H9 (cell line): ENCODE results near the gene HOXA7. TPM values are rescaled to one million over a fixed set of nuclear protein-coding genes. Genes with fewer than 3 reads are reported as not detected.

Source experiments
- DNase-seq: peaks from one replicate; pipeline ENCODE4 v3.0.0-alpha.2; 2017
- H2AFZ ChIP-seq: one replicate; pipeline ENCODE4 v1.6.1; 2013; ENCODE audit warnings: mild to moderate bottlenecking, low read length, control low read depth, moderate library complexity
- H2AK5ac ChIP-seq: 2 replicates; pipeline ENCODE4 v1.6.1; 2013; ENCODE audit warnings: low read length, control low read depth, mixed read lengths; ENCODE audit not compliant: insufficient read length
- H2BK120ac ChIP-seq: one replicate; pipeline ENCODE4 v1.6.1; 2013; ENCODE audit warnings: low read depth, mild to moderate bottlenecking, low read length, control low read depth, inconsistent platforms; ENCODE audit not compliant: poor library complexity, severe bottlenecking
- H2BK12ac ChIP-seq: 2 replicates; pipeline ENCODE4 v1.6.1; 2013; ENCODE audit warnings: low read length, control low read depth, mixed read lengths, low read depth; ENCODE audit not compliant: insufficient read length
- H2BK15ac ChIP-seq: 2 replicates; pipeline ENCODE4 v1.6.1; 2013; ENCODE audit warnings: low read depth, low read length, control low read depth
- H2BK20ac ChIP-seq: one replicate; pipeline ENCODE4 v1.6.1; 2013; ENCODE audit warnings: low read depth, mild to moderate bottlenecking, low read length, control low read depth, inconsistent platforms; ENCODE audit not compliant: poor library complexity, severe bottlenecking
- H2BK5ac ChIP-seq: 2 replicates; pipeline ENCODE4 v1.6.1; 2013; ENCODE audit warnings: low read length, control low read depth, mixed read lengths; ENCODE audit not compliant: insufficient read length
- H3K14ac ChIP-seq: 2 replicates; pipeline ENCODE4 v1.6.1; 2013; ENCODE audit warnings: low read length, control low read depth; ENCODE audit not compliant: insufficient read depth
- H3K18ac ChIP-seq: 2 replicates; pipeline ENCODE4 v1.6.1; 2013; ENCODE audit warnings: low read depth, mild to moderate bottlenecking, mixed read lengths, low read length, control low read depth; ENCODE audit not compliant: insufficient read length
- H3K23ac ChIP-seq: 2 replicates; pipeline ENCODE4 v1.6.1; 2013; ENCODE audit warnings: low read length, control low read depth, mixed read lengths, low read depth; ENCODE audit not compliant: insufficient read length
- H3K23me2 ChIP-seq: 2 replicates; pipeline ENCODE4 v1.6.1; 2013; ENCODE audit warnings: low read depth, mild to moderate bottlenecking, mixed read lengths, low read length, control low read depth; ENCODE audit not compliant: insufficient read length, poor library complexity, severe bottlenecking
- H3K27ac ChIP-seq: 2 replicates; pipeline ENCODE4 v1.5.1; 2013; ENCODE audit warnings: low read length, control low read depth, mixed read lengths, low read depth; ENCODE audit not compliant: insufficient read length
- H3K27me3 ChIP-seq: 2 replicates; pipeline ENCODE4 v1.6.1; 2013; ENCODE audit warnings: low read length, control low read depth, inconsistent platforms; ENCODE audit not compliant: insufficient read depth
- H3K4ac ChIP-seq: 2 replicates; pipeline ENCODE4 v1.6.1; 2013; ENCODE audit warnings: low read depth, mild to moderate bottlenecking, control low read depth, inconsistent platforms, low read length, moderate library complexity
- H3K4me1 ChIP-seq: 2 replicates; pipeline ENCODE4 v1.6.1; 2013; ENCODE audit warnings: low read length, control low read depth, inconsistent platforms; ENCODE audit not compliant: insufficient read depth
- H3K4me2 ChIP-seq: 2 replicates; pipeline ENCODE4 v1.6.1; 2013; ENCODE audit warnings: low read length, control low read depth, mixed read lengths; ENCODE audit not compliant: insufficient read length, insufficient read depth
- H3K56ac ChIP-seq: 2 replicates; pipeline ENCODE4 v1.6.1; 2013; ENCODE audit warnings: low read depth, mild to moderate bottlenecking, mixed read lengths, low read length, control low read depth; ENCODE audit not compliant: insufficient read length
- H3K79me1 ChIP-seq: 2 replicates; pipeline ENCODE4 v1.6.1; 2013; ENCODE audit warnings: low read depth, mild to moderate bottlenecking, moderate library complexity, low read length, control low read depth, inconsistent platforms; ENCODE audit not compliant: insufficient read depth, poor library complexity, severe bottlenecking
- H3K79me2 ChIP-seq: 2 replicates; pipeline ENCODE4 v1.6.1; 2013; ENCODE audit warnings: low read length, control low read depth, inconsistent platforms; ENCODE audit not compliant: insufficient read depth
- H3K9ac ChIP-seq: 2 replicates; pipeline ENCODE4 v1.6.1; 2013; ENCODE audit warnings: low read length, control low read depth, mixed read lengths; ENCODE audit not compliant: insufficient read length; ENCODE audit errors: extremely low read depth
- H3K9me3 ChIP-seq: one replicate; pipeline ENCODE4 v1.6.1; 2013; ENCODE audit warnings: low read depth, low read length, inconsistent platforms; ENCODE audit not compliant: control insufficient read depth
- H3T11ph ChIP-seq: one replicate; pipeline ENCODE4 v1.6.1; 2013; ENCODE audit warnings: mild to moderate bottlenecking, low read length, control low read depth, inconsistent platforms
- H4K20me1 ChIP-seq: one replicate; pipeline ENCODE4 v1.6.1; 2013; ENCODE audit not compliant: control insufficient read depth, insufficient read length, insufficient read depth
- H4K5ac ChIP-seq: 2 replicates; pipeline ENCODE4 v1.6.1; 2013; ENCODE audit warnings: low read depth, mild to moderate bottlenecking, mixed read lengths, low read length, control low read depth; ENCODE audit not compliant: insufficient read length
- H4K8ac ChIP-seq: replicated peaks from 2 replicates; pipeline ENCODE4 v1.6.1; 2013; ENCODE audit warnings: low read length, control low read depth, mixed read lengths, low read depth; ENCODE audit not compliant: insufficient read length
- H4K91ac ChIP-seq: 2 replicates; pipeline ENCODE4 v1.6.1; 2013; ENCODE audit warnings: low read depth, mild to moderate bottlenecking, moderate library complexity, mixed read lengths, low read length, control low read depth; ENCODE audit not compliant: insufficient read length
- H3K27ac Mint-ChIP-seq, 3 experiments: 2 replicates in 2 of 3; 3 replicates in 1 of 3; pipeline ENCODE4 v1.8.0; 2020 to 2021; ENCODE audit warnings: mixed read lengths in 3 of 3, mild to moderate bottlenecking in 1 of 3, moderate library complexity in 1 of 3
- H3K27me3 Mint-ChIP-seq: 2 replicates; pipeline ENCODE4 v1.8.0; 2021; ENCODE audit warnings: low read depth, mild to moderate bottlenecking, moderate library complexity, mixed read lengths
- H3K36me3 Mint-ChIP-seq, 3 experiments: 2 replicates in 2 of 3; 3 replicates in 1 of 3; pipeline ENCODE4 v1.8.0; 2020 to 2021; ENCODE audit warnings: low read depth in 3 of 3, mixed read lengths in 3 of 3; ENCODE audit not compliant: insufficient read depth in 1 of 3
- H3K4me1 Mint-ChIP-seq, 2 experiments: 2 replicates each; pipeline ENCODE4 v1.8.0; 2020; ENCODE audit warnings: mixed read lengths in 2 of 2
- H3K4me3 Mint-ChIP-seq, 2 experiments: 2 replicates in 1 of 2; 3 replicates in 1 of 2; pipeline ENCODE4 v1.8.0; 2020 to 2021; ENCODE audit warnings: mild to moderate bottlenecking in 2 of 2, mixed read lengths in 2 of 2, moderate library complexity in 1 of 2
- H3K9me3 Mint-ChIP-seq, 2 experiments: 2 replicates in 1 of 2; 3 replicates in 1 of 2; pipeline ENCODE4 v1.8.0; 2020; ENCODE audit warnings: mild to moderate bottlenecking in 2 of 2, mixed read lengths in 2 of 2, moderate library complexity in 1 of 2
- CTCF ChIP-seq: fragments of 200-600 bp; sonication (generic); conservative IDR thresholded peaks from 3 replicates; pipeline ENCODE4 v1.8.0; 2021; ENCODE audit warnings: antibody characterized with exemption, mild to moderate bottlenecking
- WGBS: extraction: QIAGEN DNeasy Blood & Tissue Kit; methylation state at CpG from one replicate; pipeline ENCODE4 v1.1.7; 2013; ENCODE audit warnings: missing lambda C conversion rate, low lambda C conversion rate, mixed read lengths; ENCODE audit not compliant: insufficient read length; ENCODE audit errors: extremely low coverage; 5-methylcytosine and 5-hydroxymethylcytosine counted together
- total RNA-seq: library from RNA; stranded (reverse); gene quantifications from 2 replicates; pipeline ENCODE4 v1.2.1, GENCODE V29; 2021

HOXA7 gene
- total RNA-seq, 1 experiment from 2014 or later, result not detected

DNA sequence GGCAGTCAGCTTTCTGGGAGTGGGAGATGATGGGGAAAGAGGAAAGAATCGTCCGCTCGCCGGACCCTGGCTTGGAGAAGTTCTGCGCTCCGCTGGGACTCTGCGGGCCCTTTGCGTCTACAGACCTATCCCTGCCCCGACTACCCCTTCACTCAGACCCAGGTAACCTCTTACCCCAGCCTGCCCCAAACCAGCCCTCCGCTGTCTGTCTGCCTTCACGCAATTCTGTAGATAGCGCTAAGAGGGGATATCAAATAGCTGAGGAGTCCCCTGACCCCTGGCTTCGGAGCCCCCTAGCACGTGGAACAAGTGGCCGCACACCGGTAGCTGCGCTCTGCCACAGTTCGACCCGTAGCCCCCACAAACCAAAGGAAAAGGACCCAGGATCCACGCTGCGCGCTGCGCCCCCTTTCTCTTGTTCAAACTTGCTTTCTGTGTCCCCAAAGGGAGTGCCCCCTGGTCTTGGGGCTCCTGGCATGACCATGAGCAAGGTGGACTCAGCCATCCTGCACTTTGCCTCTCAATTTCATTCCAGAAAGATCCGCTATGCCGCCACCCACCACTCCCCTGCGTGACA, 32.9 kb downstream of the HOXA7 start:
- Mint-ChIP-seq H3K4me3 (no peak overlapping the region), H3K4me1 (peaks cover 0 to 10% of the 10 kb centered on the region in 2 experiments; a peak in 1 of 4 replicates), H3K9me3 (peaks cover 9 to 13% of the 10 kb centered on the region in 2 experiments; a peak in 4 of 5 replicates), H3K27ac (no peak overlapping the region), H3K36me3 (peaks cover 0 to 5% (median 0%) of the 10 kb centered on the region in 3 experiments; a peak in 2 of 7 replicates), H3K27me3 (peaks cover 100% of the 10 kb centered on the region)
- Histone ChIP-seq H3K27ac (no peak overlapping the region), H3K56ac (no peak overlapping the region), H4K91ac (no peak overlapping the region), H3K4ac (no peak overlapping the region), H3K14ac (no peak overlapping the region), H2AK5ac (no peak overlapping the region), H3K9me3 (no peaks in the 10 kb centered on the region), H4K5ac (no peak overlapping the region), H2BK15ac (no peak overlapping the region), H2BK5ac (no peak overlapping the region), H2AFZ (no peak overlapping the region), H4K20me1 (peaks cover 2% of the 10 kb centered on the region), H3K9ac (no peak overlapping the region), H3K23me2 (no peaks in the 10 kb centered on the region), H4K8ac (no peak overlapping the region), H2BK120ac (no peak overlapping the region), H3K23ac (no peak overlapping the region), H2BK20ac (no peak overlapping the region), H2BK12ac (no peak overlapping the region), H3K79me1 (no peaks in the 10 kb centered on the region), H3T11ph (no peak overlapping the region), H3K4me1 (no peaks in the 10 kb centered on the region), H3K79me2 (no peaks in the 10 kb centered on the region), H3K4me2 (no peak overlapping the region), H3K18ac (no peak overlapping the region), H3K27me3 (peaks cover 100% of the 10 kb centered on the region)
- no peak for TF ChIP-seq CTCF
- no peak for DNase-seq
- no CpG with 5 or more reads among the region's 26 CpGs for WGBS
